Astrocyte (in vitro differentiated cells and primary cell): ENCODE results near the gene BMAL1.

Experiments
- CTCF ChIP-seq: IDR thresholded peaks from 2 replicates; pipeline ENCODE4 v1.5.1; 2011; ENCODE audit warnings: low read depth, mild to moderate bottlenecking, inconsistent platforms, low read length, moderate library complexity; ENCODE audit not compliant: insufficient read depth
- EZH2 ChIP-seq: IDR thresholded peaks from 2 replicates; pipeline ENCODE4 v1.6.1; 2012; ENCODE audit warnings: mild to moderate bottlenecking, low read length, inconsistent platforms; ENCODE audit not compliant: insufficient read depth

- TF ChIP-seq CTCF (no peak), EZH2 (no peak)
These were observed 41.7 kb upstream of the BMAL1 start for GRCh38 chr11:13235895-13236294.
